GM21619 (cell line): ENCODE data around the gene ARMC9.
A peak's percentile ranks its signal among the peaks of the same experiment; 100 is the strongest.

ENCODE experiments used
- ATAC-seq: cut with Tn5 transposase; IDR thresholded peaks from one replicate; pipeline ENCODE4 v1.9.1; 2021; ENCODE audit not compliant: unreplicated experiment

Gene ARMC9

GRCh38 chr2:231200805-231201474 is 2.5 kb downstream of the ARMC9 start:
- ATAC-seq: no peak

GRCh38 chr2:231201475-231201814 is 3.0 kb downstream of the ARMC9 start:
- ATAC-seq: no peak

GRCh38 chr2:231203087-231203486 is 4.7 kb downstream of the ARMC9 start:
- no peak for ATAC-seq

- no peak for ATAC-seq
Observed at GRCh38 chr2:231204146-231204545, 5.7 kb downstream of the ARMC9 start.

GRCh38 chr2:231204581-231204980 is 6.2 kb downstream of the ARMC9 start:
- ATAC-seq: no peak

- no peak for ATAC-seq
Observed at GRCh38 chr2:231207734-231208133, 9.3 kb downstream of the ARMC9 start.

- no peak for ATAC-seq
Observed at GRCh38 chr2:231210782-231211181, 12.4 kb downstream of the ARMC9 start.

- ATAC-seq: no peak
Observed at GRCh38 chr2:231211486-231211885, 13.1 kb downstream of the ARMC9 start.

GRCh38 chr2:231212329-231212845 is 14.0 kb downstream of the ARMC9 start:
- no peak for ATAC-seq

- ATAC-seq: no peak
Observed at GRCh38 chr2:231213931-231214642, 15.7 kb downstream of the ARMC9 start.

GRCh38 chr2:231218366-231218765 is 19.9 kb downstream of the ARMC9 start:
- no peak for ATAC-seq

- ATAC-seq: no peak
Observed at GRCh38 chr2:231219289-231219688, 20.9 kb downstream of the ARMC9 start.

- ATAC-seq: no peak
Observed at GRCh38 chr2:231221761-231222160, 23.3 kb downstream of the ARMC9 start.

- peak; percentile 62 for ATAC-seq
Observed at GRCh38 chr2:231222318-231223000, 24.0 kb downstream of the ARMC9 start.

GRCh38 chr2:231223001-231223375 is 24.6 kb downstream of the ARMC9 start:
- ATAC-seq: no peak

GRCh38 chr2:231223458-231223976 is 25.1 kb downstream of the ARMC9 start:
- ATAC-seq: no peak

GRCh38 chr2:231227310-231228162 is 29.1 kb downstream of the ARMC9 start:
- ATAC-seq: peak; percentile 54

- peak; percentile 79 for ATAC-seq
Observed at GRCh38 chr2:231228223-231228622, 29.8 kb downstream of the ARMC9 start.

- ATAC-seq: no peak
Observed at GRCh38 chr2:231228974-231229529, 30.6 kb downstream of the ARMC9 start.

- ATAC-seq: no peak
Observed at GRCh38 chr2:231235217-231235616, 36.8 kb downstream of the ARMC9 start.

GRCh38 chr2:231238689-231239088 is 40.3 kb downstream of the ARMC9 start:
- no peak for ATAC-seq
